NB4 (cell line): ENCODE measurements around the gene AGAP1.

Experiments used
- DNase-seq: peaks from one replicate; pipeline ENCODE4 v3.0.0; 2010; ENCODE audit warnings: low read depth
- H3K4me3 ChIP-seq: one replicate; pipeline ENCODE4 v1.5.1; 2011; ENCODE audit warnings: mild to moderate bottlenecking, low read depth, low read length, moderate library complexity
- CTCF ChIP-seq: IDR thresholded peaks from one replicate; pipeline ENCODE4 v1.5.1; 2012; ENCODE audit warnings: low read depth, low read length
- MAX ChIP-seq: IDR thresholded peaks from 2 replicates; pipeline ENCODE4 v1.6.1; 2011; ENCODE audit warnings: low read depth, low read length
- MYC ChIP-seq: IDR thresholded peaks from 2 replicates; pipeline ENCODE4 v1.6.1; 2011; ENCODE audit warnings: low read depth, low read length
- POLR2A ChIP-seq: IDR thresholded peaks from 2 replicates; pipeline ENCODE4 v1.6.1; 2011; ENCODE audit warnings: mild to moderate bottlenecking; ENCODE audit not compliant: insufficient read length; ENCODE audit errors: extremely low read depth

AGAP1 gene

GRCh38 chr2:235545339-235546150 is 51.7 kb downstream of the AGAP1 start:
- H3K4me3 ChIP-seq = no peak overlapping the region
- TF ChIP-seq MAX (no peak), MYC (no peak), POLR2A (no peak), CTCF (no peak)
- no peak for DNase-seq

- no peak for DNase-seq
- TF ChIP-seq POLR2A (no peak), MYC (no peak)
- no peak overlapping the region for H3K4me3 ChIP-seq
These were observed 52.2 kb downstream of the AGAP1 start for GRCh38 chr2:235546151-235546435.

- TF ChIP-seq MAX (no peak), POLR2A (no peak), CTCF (no peak), MYC (no peak)
- no peak overlapping the region for H3K4me3 ChIP-seq
- DNase-seq = no peak
These were observed 52.6 kb downstream of the AGAP1 start for GRCh38 chr2:235546436-235546835.

GRCh38 chr2:235549735-235550377 is 56.0 kb downstream of the AGAP1 start:
- no peak overlapping the region for H3K4me3 ChIP-seq
- TF ChIP-seq MAX (no peak), CTCF (no peak), POLR2A (no peak), MYC (no peak)
- no peak for DNase-seq

- H3K4me3 ChIP-seq = no peak overlapping the region
- DNase-seq = no peak
- TF ChIP-seq MYC (no peak), CTCF (no peak), POLR2A (no peak), MAX (no peak)
These were observed 56.5 kb downstream of the AGAP1 start for GRCh38 chr2:235550378-235550760.

- no peak for DNase-seq
- H3K4me3 ChIP-seq = no peak overlapping the region
- TF ChIP-seq CTCF (no peak), MAX (no peak), POLR2A (no peak), MYC (no peak)
These were observed 57.1 kb downstream of the AGAP1 start for GRCh38 chr2:235550946-235551345.
